T-helper 2 cell treated with Interferon-gamma antibody and Interleukin-4, amounts not matched to agents 5 μg/mL and 100 μg/mL, for 36 hours (primary cell): ENCODE results near the gene EXOC2.
A peak's percentile ranks its signal among the peaks of the same experiment; 100 is the strongest.

Source experiments
- DNase-seq: peaks from one replicate; pipeline ENCODE4 v3.0.0; 2021; ENCODE audit warnings: low spot score
- H3K27ac Mint-ChIP-seq: one replicate; pipeline ENCODE4 v1.8.0; 2021; ENCODE audit warnings: mild to moderate bottlenecking, mixed read lengths
- H3K27me3 Mint-ChIP-seq: one replicate; pipeline ENCODE4 v1.8.0; 2021; ENCODE audit warnings: low read depth, mixed read lengths
- H3K36me3 Mint-ChIP-seq: one replicate; pipeline ENCODE4 v1.8.0; 2021; ENCODE audit warnings: low read depth, mixed read lengths
- H3K4me1 Mint-ChIP-seq: one replicate; pipeline ENCODE4 v1.8.0; 2021; ENCODE audit warnings: low read depth, mixed read lengths
- H3K4me3 Mint-ChIP-seq: one replicate; pipeline ENCODE4 v1.8.0; 2022; ENCODE audit warnings: mild to moderate bottlenecking, moderate library complexity, mixed read lengths
- H3K9me3 Mint-ChIP-seq: one replicate; pipeline ENCODE4 v1.8.0; 2021; ENCODE audit warnings: mixed read lengths

EXOC2 gene, protein sequence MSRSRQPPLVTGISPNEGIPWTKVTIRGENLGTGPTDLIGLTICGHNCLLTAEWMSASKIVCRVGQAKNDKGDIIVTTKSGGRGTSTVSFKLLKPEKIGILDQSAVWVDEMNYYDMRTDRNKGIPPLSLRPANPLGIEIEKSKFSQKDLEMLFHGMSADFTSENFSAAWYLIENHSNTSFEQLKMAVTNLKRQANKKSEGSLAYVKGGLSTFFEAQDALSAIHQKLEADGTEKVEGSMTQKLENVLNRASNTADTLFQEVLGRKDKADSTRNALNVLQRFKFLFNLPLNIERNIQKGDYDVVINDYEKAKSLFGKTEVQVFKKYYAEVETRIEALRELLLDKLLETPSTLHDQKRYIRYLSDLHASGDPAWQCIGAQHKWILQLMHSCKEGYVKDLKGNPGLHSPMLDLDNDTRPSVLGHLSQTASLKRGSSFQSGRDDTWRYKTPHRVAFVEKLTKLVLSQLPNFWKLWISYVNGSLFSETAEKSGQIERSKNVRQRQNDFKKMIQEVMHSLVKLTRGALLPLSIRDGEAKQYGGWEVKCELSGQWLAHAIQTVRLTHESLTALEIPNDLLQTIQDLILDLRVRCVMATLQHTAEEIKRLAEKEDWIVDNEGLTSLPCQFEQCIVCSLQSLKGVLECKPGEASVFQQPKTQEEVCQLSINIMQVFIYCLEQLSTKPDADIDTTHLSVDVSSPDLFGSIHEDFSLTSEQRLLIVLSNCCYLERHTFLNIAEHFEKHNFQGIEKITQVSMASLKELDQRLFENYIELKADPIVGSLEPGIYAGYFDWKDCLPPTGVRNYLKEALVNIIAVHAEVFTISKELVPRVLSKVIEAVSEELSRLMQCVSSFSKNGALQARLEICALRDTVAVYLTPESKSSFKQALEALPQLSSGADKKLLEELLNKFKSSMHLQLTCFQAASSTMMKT

DNA sequence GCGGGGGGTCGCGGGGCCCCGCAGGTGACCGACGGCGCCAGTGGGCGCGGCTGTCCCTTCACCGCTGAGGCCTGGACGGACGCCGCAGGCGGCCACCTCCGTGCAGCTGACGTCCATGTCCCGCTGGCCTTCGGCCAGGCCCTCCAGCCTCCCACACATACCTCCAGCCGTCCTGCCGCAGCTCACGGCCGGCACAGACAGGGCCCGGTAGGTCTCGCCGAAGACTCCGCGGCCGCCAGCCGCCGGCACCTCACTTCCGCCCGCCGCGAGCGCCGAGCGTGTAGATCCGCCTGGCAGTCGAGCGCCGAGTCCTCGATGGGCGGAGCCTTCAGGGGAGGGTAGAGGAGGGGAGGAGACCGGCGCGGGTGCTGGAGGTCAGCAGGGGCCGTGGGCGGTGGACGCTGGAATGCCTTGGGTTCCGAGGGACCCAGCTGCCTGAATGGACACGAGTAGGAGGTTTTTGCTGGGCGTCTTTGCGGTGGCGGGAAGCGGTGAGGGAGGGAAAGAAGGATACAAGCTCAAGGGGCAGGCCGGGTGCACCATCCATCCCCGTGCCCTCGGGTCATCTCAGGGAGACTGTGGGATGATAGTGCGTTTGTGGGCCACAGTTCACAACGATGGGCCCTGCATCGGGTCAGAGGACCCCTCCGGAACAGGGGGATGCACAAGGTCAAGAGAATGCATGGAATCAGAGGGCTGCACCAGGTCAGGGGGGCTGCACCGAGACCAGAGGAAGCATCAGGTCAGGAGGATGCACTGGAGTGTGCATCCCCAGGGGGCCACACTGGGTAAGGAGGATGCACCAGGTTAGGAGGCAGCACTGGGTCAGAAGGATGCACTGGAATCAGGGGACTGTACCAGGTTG, at the start of gene EXOC2:
Gene EXOC2 (minus strand): TSS at position 282 of the 865 bp plus-strand sequence. CDS start 55,321 bp downstream, outside the sequence.
- DNase-seq = peak; percentile 87
- H3K4me1 Mint-ChIP-seq = peaks cover 30% of the 10 kb centered on the region
- no peaks in the 10 kb centered on the region for H3K27me3 Mint-ChIP-seq
- peak within 1 kb of the TSS; percentile 95 for H3K4me3 Mint-ChIP-seq
- peaks cover 4% of the 10 kb centered on the region for H3K36me3 Mint-ChIP-seq
- no peaks in the 10 kb centered on the region for H3K9me3 Mint-ChIP-seq
- peak within 1 kb of the TSS; percentile 89 for H3K27ac Mint-ChIP-seq

DNA sequence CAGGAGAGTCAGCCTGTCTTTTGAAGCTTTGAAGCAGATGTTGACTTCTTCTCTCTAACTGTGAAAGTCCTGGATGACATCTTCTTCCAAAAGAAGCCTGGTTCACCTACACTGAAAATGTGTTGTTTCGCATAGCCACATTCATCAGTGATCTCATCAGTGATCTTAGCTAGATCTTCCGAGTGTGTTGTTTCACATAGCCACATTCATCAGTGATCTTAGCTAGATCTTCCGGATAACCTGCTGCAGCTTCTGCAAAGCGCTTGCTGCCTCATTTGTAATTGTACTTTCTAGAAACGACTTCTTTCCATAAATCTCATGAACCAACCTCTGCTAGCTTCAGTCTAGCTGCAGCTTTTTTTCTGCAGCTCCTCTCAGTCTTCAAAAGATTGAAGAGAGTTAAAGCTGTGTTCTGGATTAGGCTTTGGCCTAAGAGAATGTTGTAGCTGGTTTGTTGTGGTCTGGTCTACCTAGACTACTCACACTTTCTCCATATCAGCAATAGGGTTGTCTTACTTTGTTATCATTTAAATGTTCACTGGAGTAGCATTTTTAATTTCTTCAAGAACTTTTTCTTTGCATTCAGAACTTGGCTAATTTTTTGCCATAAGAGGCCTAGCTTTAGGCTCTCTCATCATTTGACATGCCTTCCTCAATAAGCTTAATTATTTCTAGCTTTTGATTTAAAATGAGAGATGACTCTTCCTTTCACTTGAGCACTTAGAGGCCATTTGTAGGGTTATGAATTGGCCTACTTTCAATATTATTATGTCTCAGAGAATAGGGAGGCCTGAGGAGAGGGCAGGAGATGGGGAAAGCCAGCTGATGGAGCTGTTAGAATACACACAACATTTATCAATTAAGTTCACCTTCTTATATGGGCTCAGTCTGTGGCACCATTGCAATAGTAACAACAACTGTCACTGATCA, 48.7 kb upstream of the EXOC2 start:
- Mint-ChIP-seq H3K36me3 (no peaks in the 10 kb centered on the region), H3K27me3 (peaks cover 11% of the 10 kb centered on the region), H3K4me1 (peaks cover 13% of the 10 kb centered on the region), H3K9me3 (no peaks in the 10 kb centered on the region), H3K4me3 (no peak overlapping the region), H3K27ac (peak overlapping the region; percentile 7)
- DNase-seq = peak; percentile 11

DNA sequence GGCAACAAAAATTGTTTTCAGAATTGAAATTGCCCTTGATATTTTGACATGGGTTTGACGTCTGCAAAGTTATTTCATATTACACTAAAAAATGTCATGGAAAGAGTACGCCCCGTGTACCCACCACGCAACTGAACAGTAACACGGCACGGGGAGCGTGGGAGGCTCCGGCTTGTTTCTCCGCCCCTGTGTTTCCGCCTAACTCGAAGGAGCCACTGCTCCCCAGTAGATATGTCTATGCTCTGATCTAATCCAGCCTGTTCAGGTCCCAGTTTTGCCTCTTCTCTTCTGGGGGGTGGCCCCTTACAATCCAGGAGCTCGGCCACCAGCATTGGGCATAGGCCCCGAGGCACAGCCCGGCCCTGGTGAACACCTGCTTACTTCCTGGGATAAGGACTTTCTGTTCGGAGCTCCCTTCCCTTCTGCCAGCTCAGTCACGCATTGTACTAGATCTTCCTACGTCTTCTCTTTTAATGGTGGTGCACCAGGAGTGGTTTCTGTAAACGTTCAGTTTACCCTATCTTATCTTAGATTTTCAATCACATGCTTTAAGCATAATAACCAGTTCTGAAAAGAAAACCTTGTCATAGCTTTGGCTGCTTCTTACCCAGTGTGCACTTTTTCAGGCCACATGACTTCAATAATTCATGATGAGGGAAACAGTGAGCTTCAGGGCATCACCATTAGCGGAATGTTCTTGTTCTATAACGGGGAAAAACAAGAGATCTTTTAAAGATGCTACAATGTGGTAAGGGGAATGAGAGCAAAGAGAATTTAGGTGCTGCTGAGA, 43.9 kb upstream of the EXOC2 start:
- H3K36me3 Mint-ChIP-seq = no peaks in the 10 kb centered on the region
- H3K27ac Mint-ChIP-seq = no peak overlapping the region
- H3K4me1 Mint-ChIP-seq = peaks cover 11% of the 10 kb centered on the region
- no peaks in the 10 kb centered on the region for H3K9me3 Mint-ChIP-seq
- DNase-seq = no peak
- peaks cover 15% of the 10 kb centered on the region for H3K27me3 Mint-ChIP-seq
- no peak overlapping the region for H3K4me3 Mint-ChIP-seq

GRCh38 chr6:733431-734219, 40.7 kb upstream of the EXOC2 start:
- H3K4me3 Mint-ChIP-seq = no peak overlapping the region
- peaks cover 35% of the 10 kb centered on the region for H3K27me3 Mint-ChIP-seq
- no peak for DNase-seq
- H3K9me3 Mint-ChIP-seq = no peaks in the 10 kb centered on the region
- no peak overlapping the region for H3K27ac Mint-ChIP-seq
- H3K4me1 Mint-ChIP-seq = peaks cover 4% of the 10 kb centered on the region
- no peaks in the 10 kb centered on the region for H3K36me3 Mint-ChIP-seq

DNA sequence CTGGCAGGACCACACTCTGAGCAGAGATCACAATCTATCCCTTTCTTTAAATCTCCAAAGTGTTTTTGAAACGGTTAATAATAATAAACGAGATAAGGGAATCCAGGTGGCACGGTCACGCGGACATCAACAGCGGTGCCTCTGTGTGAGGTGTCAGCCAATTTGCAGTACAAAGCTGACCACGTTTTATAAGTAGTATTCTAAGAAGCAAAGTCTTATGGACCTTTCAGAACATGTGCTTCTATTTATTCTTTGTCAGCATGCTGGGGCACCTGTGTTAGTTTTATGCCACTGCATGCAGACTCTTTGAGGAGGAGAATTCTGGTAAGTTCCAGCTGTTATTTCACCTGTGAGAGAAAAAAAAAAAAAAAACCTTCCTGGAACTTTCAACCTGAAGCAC, 39.0 kb upstream of the EXOC2 start:
- Mint-ChIP-seq H3K4me1 (peaks cover 1% of the 10 kb centered on the region), H3K4me3 (no peak overlapping the region), H3K27ac (no peak overlapping the region), H3K27me3 (peaks cover 40% of the 10 kb centered on the region), H3K36me3 (no peaks in the 10 kb centered on the region), H3K9me3 (no peaks in the 10 kb centered on the region)
- no peak for DNase-seq

- Mint-ChIP-seq H3K36me3 (no peaks in the 10 kb centered on the region), H3K4me1 (no peaks in the 10 kb centered on the region), H3K9me3 (no peaks in the 10 kb centered on the region), H3K27me3 (peaks cover 55% of the 10 kb centered on the region), H3K4me3 (no peak overlapping the region), H3K27ac (no peak overlapping the region)
- DNase-seq = no peak
Observed at GRCh38 chr6:729606-730320, 36.8 kb upstream of the EXOC2 start.

DNA sequence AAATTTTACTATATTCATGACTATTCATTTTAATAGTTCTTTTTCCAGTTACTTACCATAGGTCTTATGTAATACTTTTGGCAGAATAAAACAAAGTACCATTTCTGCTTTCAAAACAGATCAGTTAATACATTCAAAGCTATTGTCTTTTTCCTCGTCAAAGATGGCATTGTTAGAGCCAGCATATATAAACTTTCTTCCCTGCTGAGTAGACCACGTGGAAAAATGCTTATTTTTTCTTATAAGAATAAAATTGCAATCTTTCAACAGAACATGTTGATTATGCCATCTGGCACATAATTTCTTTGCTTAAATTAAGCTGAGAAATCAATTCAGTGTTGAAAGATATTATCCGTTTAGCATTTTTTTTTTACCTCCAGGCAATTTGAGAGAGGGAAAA, 34.9 kb upstream of the EXOC2 start:
- Mint-ChIP-seq H3K36me3 (no peaks in the 10 kb centered on the region), H3K9me3 (no peaks in the 10 kb centered on the region), H3K4me3 (no peak overlapping the region), H3K4me1 (no peaks in the 10 kb centered on the region), H3K27ac (no peak overlapping the region), H3K27me3 (peaks cover 52% of the 10 kb centered on the region)
- no peak for DNase-seq

DNA sequence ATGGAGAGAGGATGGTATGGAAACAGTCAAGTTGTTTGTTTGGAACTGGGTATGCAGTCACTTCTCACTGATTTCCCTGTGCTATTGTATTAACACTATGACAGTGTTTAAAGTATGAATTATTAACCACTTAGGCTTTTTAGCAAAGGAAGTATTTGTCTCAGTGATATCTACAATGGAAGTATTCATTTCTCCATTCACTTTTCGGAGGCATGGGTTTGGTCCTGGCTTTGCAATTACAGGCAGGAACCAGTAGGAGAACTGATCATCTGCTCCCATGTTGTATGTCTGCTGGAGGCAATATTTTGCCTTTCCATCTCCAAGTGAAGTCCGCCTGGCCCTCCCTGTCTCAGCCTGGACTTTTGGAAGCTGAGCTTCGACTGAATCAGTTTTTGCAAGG, 30.6 kb upstream of the EXOC2 start:
- H3K9me3 Mint-ChIP-seq = no peaks in the 10 kb centered on the region
- peaks cover 10% of the 10 kb centered on the region for H3K4me1 Mint-ChIP-seq
- H3K36me3 Mint-ChIP-seq = no peaks in the 10 kb centered on the region
- H3K27me3 Mint-ChIP-seq = peaks cover 27% of the 10 kb centered on the region
- H3K4me3 Mint-ChIP-seq = no peak overlapping the region
- no peak overlapping the region for H3K27ac Mint-ChIP-seq
- DNase-seq = no peak

DNA sequence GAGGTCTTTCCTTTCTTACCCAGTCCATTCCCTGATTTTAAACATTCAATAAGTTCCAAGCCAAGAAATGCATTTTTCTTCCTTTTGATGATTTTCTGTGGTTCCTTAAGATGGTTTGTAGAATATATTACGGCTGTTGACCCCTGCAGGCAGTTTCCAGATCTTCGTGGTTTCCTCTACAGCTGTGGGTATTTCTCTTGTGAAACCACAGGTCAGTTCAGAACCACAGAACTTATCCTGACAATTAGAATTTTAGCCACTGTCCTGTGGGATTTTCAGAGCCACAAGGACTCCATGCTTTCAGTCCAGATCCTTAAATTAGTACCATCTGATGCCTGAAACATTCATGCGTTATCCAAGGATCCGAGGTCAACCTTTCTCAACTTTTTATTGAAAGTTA, 29.7 kb upstream of the EXOC2 start:
- peaks cover 23% of the 10 kb centered on the region for H3K27me3 Mint-ChIP-seq
- no peak overlapping the region for H3K4me3 Mint-ChIP-seq
- no peaks in the 10 kb centered on the region for H3K9me3 Mint-ChIP-seq
- peaks cover 10% of the 10 kb centered on the region for H3K4me1 Mint-ChIP-seq
- DNase-seq = no peak
- H3K27ac Mint-ChIP-seq = no peak overlapping the region
- no peaks in the 10 kb centered on the region for H3K36me3 Mint-ChIP-seq

GRCh38 chr6:722077-722524, 29.2 kb upstream of the EXOC2 start:
- peak; percentile 68 for DNase-seq
- Mint-ChIP-seq H3K9me3 (no peaks in the 10 kb centered on the region), H3K27ac (no peak overlapping the region), H3K4me1 (peaks cover 10% of the 10 kb centered on the region), H3K27me3 (peaks cover 20% of the 10 kb centered on the region), H3K36me3 (no peaks in the 10 kb centered on the region), H3K4me3 (no peak overlapping the region)

GRCh38 chr6:718345-718744, 25.4 kb upstream of the EXOC2 start:
- Mint-ChIP-seq H3K9me3 (no peaks in the 10 kb centered on the region), H3K36me3 (no peaks in the 10 kb centered on the region), H3K4me1 (peaks cover 19% of the 10 kb centered on the region), H3K27ac (no peak overlapping the region), H3K27me3 (no peaks in the 10 kb centered on the region), H3K4me3 (no peak overlapping the region)
- DNase-seq = no peak
